8988T (cell line): Measurements from ENCODE around the gene KRTAP10-8.
"Not testable (repeated sequence)": the region's sequence is repeated elsewhere in the genome, so short reads cannot be mapped to it uniquely, and the experiment has no call there.

ENCODE experiments used
- DNase-seq: peaks from one replicate; pipeline ENCODE4 v3.0.0; 2011

The KRTAP10-8 gene, protein sequence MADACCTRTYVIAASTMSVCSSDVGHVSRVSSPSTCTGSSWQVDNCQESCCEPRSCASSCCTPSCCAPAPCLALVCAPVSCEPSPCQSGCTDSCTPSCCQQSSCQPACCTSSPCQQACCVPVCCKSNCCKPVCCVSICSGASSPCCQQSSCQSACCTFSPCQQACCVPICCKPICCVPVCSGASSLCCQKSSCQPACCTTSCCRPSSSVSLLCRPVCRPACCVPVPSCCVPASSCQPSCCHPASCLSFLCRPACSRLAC

DNA sequence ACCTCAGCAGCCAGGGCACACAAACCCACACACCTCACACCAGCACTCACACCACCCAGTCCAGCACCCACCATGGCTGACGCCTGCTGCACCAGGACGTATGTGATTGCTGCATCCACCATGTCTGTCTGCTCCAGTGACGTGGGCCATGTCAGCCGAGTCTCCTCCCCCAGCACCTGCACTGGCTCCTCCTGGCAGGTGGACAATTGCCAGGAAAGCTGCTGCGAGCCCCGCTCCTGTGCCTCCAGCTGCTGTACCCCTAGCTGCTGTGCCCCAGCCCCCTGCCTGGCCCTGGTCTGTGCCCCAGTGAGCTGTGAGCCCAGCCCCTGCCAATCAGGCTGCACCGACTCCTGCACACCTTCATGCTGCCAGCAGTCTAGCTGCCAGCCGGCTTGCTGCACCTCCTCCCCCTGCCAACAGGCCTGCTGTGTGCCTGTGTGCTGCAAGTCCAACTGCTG, at the start of gene KRTAP10-8:
Gene KRTAP10-8 (plus strand): TSS at position 51 of the 458 bp plus-strand sequence. CDS start 22 bp downstream, at position 73.
- no peak for DNase-seq

DNA sequence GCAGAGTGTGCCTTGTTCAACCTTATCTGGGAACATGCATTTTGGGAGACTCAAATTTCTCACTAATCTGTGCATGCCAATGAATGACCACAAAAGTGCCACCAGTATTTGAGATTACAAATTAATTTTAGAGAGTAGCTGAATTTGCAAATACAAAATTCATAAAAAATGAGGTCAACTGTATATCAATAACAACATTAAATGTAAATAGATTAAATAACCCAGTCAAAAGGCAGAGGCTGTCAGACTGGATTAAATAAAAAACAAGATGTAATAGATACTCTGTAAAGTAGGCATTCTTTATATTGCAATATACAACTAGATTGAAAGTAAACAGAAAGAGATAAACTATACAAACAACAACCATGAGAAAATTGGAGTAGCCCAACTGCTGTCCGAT, 47.8 kb upstream of the KRTAP10-8 start:
- no peak for DNase-seq

DNA sequence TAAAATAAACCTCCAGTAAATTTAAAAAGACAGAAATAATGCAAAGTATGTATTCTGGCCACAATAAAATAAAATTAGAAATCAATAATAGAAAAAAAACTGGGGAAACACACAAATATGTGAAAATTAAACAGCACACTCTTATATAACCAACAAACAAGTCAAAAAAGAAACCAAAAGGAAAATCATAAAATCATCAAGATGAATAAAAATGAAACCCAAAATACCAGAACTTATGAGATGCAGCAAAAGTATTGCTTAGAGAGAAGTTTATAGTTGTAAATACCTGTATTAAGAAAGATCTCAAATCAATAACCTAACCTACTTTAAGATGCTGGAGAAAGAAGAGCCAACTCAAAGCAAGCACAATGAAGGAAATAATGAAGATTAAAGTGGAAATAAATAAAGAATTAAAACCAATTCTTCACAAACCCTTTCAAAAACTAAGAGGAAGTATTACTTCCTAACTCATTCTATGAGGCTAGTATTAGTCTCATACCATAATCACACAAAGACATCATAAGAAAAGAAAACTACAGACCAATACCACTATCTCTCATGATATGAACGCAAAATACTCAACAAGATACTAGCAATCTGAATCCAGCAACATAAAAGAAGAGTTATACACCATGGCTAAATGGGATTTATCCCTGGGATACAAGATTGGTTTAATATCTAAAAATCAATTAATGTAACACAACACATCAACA, 46.8 kb upstream of the KRTAP10-8 start:
- no peak for DNase-seq

DNA sequence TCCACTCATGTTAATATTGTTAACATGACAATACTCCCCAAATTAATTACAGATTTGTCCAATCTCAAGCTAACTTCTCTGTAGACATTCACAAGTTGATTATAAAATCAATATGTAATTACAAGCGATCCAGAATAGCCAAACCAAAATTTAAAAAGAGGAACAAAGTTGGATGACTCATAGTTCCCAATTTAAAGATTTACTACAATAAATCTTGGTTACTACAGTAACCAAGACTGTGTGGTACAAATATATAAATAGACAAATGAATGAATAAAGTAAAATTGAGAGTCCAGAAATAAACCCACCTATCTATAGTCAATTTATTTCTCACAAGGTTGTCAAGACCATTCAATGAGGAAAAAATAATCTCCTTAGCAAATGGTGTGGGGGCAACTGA, 45.5 kb upstream of the KRTAP10-8 start:
- no peak for DNase-seq

DNA sequence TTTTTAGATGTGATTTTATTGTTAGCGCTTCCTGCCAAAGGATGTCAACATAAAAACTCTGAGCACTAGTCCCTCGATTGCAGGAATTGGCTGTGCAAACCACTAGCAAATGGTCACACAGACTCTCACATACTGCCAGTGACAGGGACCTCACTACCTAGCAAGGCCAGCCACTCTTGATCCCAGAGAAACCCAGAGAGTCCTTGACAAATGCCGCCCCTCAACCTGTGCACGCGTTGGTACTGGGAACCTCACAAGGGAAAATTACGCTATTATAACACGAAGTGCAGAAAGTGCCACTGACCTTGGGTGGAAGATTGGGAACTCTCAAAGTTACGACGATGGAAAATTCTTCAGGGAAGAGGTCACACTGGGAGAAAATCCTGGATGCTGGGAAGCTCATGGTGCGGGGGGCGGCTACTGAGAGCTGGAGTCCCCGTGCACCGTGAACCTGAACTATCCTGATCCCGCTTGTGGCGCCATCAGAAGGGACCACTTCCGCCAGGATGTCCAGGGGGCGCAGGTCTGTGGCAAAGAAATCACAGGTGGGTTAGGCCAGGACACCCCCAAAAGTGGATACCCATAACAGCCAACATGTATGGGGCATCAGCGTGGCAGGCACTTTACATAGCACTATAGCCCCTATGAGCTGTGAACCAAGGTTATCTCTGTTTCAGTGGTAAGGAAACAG, 44.3 kb upstream of the KRTAP10-8 start:
- no peak for DNase-seq

DNA sequence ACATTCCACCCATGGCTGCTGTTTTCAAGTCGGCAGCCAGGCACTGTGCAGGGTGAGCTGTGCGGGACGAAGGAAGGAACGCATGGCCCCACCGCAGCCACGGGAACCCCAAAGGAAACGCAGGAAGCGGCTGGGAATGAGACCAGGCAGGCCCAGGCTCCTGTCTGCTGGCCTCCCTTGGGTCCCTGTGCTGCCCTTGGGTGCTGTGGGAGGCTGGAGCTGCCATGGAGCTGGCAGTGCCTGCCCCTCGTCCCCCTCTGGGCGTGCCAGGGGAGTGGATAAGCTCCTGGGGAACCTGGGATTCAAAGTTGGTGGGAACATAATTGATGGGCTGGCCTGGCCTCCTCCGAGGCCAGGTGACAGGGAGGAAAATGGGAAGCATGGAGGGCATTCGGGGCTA, 43.6 kb upstream of the KRTAP10-8 start:
- no peak for DNase-seq

DNA sequence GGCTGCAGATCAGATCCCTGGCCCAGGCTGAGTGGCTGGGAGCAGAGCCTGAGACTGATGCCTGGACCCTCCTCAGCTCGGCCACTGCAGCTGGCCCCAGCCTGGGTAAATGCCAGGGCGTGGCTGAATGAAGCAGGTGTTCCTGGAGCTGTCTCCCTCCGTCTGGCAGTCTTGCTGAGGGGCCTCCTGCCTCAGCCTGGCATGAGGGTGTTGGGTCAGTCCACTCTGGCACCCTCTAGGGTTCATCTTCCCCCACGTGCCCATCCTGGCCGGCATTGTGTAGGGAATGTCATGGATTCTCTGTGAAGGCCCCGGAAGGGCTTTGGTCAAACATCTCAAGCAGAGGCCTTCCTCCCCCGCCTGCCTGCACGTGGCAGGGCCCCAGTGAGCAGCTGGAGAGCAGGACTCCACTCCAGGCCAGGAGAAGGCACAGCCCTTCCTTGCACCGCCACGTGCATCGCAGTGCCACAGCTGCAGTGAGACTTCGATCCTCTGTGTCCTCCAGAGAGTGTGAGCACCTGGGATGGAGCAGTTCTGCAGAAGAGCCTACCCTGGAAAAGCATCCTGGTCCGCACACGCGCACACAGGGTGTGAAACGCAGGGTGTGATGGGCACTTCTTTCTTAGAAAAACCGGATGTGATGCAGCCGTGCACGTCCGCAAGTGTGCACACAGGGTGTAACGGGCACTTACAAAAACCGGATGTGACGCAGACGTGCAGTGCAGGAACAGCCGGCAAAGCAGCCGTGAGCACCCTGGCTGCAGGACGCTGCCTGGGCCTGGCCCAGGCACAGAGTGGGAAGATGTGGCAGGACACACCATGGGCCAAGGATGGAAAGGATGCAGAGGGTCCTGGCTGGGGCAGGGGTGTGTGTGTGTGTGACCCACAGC, 43.0 kb upstream of the KRTAP10-8 start:
- DNase-seq = no peak

DNA sequence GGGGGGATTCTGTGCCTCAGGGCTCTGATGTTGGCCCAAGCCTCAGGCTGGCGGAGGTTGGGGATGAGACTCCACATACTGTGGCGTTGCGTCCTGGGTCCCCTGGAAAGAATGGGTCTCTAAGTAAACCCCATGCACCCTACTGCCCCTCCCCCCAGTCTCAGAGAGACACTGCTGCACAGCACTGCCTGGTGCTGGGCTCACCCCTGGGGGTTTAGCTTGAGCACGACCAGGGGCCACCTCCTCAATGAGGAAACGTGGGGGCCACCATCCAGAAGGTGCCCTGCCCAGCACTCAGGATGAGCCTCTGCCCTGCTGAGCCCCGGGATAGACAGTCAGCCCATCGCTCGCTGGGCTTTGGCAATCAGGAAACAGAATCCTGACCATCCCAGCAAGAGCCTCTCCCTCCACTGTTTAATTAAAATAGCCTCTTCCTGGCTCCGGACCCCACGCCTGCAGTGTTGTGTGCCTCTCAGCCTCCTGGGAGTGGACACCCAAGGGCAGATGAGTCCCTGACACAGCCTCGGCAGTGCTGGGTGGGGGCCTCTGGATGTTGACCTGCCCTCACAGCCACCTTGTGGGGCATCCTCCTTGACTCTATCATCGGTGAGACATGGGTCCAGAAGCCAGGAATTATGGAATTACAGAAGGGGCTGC, 41.9 kb upstream of the KRTAP10-8 start:
- DNase-seq = no peak

DNA sequence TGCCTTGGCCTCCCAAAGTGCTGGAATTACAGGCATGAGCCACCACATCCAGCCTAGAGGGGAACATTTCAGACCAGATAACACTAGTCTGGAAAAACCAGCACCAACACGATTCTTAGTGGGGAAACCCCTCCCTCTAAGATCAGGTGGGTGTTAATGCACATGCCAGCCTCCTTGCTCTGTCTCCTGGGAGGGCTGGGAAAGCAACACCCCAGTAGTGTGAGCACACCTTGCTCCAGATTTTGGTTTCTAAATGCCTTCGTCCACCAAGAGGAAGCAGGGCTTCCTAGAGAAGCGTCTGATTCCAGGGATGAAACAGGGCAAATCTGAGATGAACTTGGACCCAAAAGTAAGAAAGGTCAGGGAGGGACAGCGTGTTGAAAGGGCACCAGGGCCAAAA, 40.6 kb upstream of the KRTAP10-8 start:
- no peak for DNase-seq

DNA sequence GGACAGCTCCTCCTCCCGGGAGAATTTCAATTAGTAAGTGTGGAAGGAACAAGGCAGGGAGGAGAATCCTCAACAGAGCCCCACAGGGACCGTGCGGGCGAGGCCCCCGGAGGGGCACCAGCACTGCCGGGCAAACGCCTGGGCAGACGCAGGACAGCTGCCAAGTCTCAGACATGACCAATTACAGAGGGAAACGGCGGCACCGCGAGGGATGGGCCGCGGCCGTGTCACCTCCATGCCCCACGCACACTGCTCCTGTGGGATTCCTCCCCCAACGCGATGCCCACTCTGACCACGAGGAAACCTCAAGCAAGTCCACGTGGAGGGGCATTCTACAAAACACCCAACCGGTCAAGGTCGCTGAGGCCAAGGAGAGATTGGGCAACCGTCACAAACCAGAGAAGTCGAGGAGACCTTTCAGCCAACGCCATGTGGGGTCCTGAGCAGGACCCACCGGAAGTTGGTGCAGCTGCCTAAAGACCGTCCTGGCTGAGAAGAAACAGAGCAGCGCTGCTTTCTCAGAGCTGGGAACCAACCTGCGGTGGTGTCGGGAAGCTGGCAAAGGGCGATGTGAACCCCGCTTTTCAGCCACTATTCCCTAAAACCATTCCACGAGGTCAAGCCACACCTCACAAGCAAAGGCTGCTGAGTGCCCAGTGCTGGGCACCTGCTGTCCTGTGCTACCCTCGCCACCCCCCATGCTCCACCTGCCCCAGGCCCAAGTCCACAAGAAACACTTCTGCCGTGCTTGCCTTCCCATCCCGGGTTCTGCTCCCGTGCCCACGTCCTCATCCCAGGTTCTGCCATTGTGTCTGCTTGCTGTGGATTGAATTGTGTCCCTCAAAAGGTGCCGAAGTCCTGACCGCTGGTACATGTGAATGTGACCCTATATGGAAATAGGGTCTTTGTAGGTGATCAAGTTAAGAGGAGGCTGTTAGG, 39.8 kb upstream of the KRTAP10-8 start:
- no peak for DNase-seq

DNA sequence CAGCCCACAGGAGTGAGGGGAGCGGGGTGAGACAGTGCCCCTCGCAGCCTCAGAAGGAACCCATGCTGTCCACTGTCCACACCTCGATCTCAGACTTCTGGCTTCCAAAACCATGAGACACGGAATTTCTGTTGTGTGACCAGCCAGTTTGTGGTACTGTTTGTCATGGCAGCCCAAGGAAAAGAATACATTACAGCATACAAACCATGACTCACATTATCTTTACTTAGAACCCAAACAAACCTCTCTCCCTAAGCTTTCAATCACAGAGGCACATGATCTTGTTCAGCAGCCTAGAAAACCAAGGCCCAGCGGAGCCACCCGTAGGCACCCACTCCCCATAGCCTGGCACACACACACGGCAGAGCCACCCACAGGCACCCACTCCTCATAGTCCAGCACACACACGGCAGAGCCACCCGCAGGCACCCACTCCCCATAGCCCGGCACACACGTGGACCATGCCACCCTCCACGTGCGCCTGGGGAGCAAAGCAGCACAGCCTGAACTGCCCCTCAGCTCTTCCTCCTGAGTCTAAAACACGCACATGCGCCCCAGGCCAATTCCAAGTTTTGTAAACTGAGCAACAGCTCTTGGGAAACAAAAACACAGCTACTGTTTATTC, 38.8 kb upstream of the KRTAP10-8 start:
- DNase-seq = no peak

DNA sequence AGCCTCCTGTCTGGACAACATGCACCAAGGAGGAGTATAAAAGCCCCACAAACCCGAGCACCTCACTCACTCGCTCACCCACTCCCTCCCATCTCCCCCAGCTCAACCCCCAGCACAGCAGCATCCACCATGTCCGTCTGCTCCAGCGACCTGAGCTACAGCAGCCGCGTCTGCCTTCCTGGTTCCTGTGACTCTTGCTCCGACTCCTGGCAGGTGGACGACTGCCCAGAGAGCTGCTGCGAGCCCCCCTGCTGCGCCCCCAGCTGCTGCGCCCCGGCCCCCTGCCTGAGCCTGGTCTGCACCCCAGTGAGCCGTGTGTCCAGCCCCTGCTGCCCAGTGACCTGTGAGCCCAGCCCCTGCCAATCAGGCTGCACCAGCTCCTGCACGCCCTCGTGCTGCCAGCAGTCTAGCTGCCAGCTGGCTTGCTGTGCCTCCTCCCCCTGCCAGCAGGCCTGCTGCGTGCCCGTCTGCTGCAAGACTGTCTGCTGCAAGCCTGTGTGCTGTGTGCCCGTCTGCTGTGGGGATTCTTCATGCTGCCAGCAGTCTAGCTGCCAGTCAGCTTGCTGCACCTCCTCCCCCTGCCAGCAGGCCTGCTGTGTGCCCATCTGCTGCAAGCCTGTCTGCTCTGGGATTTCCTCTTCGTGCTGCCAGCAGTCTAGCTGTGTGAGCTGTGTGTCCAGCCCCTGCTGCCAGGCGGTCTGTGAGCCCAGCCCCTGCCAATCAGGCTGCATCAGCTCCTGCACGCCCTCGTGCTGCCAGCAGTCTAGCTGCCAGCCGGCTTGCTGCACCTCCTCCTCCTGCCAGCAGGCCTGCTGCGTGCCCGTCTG, 38.0 kb upstream of the KRTAP10-8 start, which contains the start of gene KRTAP10-4:
Gene KRTAP10-4 (plus strand): TSS at position 100 of the 827 bp plus-strand sequence. CDS start 30 bp downstream, at position 130.
- not testable (repeated sequence) for DNase-seq

DNA sequence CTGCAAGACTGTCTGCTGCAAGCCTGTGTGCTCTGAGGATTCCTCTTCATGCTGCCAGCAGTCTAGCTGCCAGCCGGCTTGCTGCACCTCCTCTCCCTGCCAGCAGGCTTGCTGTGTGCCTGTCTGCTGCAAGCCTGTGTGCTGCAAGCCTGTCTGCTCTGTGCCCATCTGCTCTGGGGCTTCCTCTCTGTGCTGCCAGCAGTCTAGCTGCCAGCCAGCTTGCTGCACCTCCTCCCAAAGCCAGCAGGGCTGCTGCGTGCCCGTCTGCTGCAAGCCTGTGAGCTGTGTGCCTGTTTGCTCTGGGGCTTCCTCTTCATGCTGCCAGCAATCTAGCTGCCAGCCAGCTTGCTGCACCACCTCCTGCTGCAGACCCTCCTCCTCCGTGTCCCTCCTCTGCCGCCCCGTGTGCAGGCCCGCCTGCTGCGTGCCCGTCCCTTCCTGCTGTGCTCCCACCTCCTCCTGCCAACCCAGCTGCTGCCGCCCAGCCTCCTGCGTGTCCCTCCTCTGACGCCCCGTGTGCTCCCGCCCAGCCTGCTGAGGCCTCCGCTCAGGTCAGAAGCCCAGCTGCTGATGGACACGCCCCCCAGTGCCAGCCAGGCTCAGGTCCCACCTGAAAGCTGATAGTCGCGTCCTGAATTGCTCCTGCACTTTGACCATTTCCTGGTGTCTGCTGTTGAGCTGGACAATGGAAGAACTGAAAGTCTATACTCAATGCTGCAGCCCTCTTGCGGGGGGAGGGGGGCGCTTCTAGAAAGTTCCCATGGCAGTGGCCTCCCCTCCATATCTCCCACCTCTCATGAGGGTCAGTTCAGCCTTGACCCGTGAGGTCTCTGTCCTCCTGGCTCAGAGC, 37.2 kb upstream of the KRTAP10-8 start:
- no peak for DNase-seq

DNA sequence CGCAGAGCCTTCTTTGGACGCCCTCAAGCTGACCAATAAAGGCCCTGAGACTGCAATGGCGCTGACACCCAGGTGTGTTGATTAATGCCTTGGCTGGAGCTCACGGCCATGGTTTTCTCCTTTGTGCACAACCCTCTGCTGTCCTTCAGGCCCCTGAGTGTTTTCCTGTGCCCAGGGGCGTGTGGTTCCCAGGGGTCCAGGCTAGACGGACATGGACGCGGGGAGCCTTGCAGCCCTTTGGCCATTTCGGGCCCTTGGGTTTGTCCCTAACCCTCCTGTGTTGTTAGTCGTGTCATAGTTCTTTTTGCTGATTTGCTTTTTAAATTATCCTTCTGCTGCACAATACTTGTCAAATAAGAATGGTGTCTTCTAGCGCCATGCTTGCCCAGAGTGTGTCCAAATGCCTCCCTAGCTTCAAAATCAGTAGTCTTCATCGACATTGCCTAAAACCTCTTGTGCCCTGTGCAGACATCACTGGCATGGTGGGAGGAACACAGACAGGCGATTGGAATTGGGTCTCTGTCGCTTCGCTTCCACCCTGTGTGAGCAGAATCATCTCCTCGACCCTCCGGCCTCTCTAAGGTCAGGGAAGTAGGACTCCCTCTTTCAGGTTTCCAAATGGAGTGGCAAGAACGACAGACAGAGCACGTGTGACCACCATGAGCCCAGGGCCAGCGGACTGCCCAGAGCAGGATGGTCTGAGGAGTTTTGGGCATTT, 36.4 kb upstream of the KRTAP10-8 start:
- DNase-seq = no peak

DNA sequence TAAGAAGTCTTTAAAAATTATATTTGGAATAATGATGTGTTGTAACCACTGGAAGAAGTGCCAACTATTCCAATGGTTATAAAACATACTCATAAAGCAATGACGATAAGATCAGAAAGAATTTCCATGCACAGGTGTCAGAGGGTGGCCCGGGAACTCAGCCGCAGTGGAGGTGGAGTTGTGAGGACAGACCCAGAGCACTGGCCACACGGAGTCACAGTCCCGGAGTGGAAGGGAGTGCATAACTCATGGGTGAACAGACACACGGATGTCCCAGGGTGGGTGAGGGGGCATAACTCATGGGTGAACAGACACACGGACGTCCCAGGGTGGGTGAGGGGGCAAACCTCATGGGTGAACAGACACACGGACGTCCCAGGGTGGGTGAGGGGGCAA, 35.9 kb upstream of the KRTAP10-8 start:
- no peak for DNase-seq

DNA sequence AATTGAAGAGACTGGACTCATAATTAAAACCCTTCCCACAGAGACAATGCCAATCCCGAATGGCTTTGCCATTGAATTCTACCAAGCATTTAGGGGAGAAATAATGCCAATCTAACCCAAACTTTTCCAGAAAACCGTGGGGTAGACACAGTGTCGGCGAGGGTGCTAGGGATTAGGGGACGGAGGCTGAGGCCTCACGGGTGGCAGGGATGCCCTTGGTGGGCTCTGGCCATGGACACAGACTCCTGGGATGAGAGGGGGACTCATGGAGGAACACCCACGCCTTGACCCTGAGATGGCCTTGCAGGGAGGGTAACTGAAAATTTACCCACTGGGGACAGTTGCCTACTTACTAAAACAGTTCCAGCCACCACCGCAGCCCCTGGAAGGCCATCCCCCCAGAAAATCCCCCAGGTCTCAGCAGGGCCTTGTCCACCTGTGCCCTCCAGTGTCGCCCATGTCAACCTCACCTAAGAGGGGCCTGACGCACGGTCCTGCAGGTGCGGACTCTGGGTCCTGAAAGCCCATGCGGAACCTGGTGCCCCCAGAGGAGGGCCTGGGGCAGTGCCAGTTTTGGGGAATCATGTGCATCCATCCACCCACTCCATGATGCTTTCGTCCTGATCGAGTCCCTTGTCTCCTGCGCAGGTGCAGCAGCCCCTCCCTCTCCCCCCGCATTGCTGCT, 33.4 kb upstream of the KRTAP10-8 start:
- DNase-seq = no peak
